ENCODE measurements around the gene RAPGEF3. TPM values are rescaled to one million over a fixed set of nuclear protein-coding genes. Genes with fewer than 3 reads are reported as not detected.
A peak's percentile ranks its signal among the peaks of the same experiment; 100 is the strongest.

RAPGEF3 gene
- total and polyA plus RNA-seq, 4 donors: 3.1 to 149 (median 89.0) TPM

GRCh38 chr12:47801170-47801903, 42.7 kb upstream of the RAPGEF3 start:
- ATAC-seq (ENCODE audit: low FRiP score): peak; percentile 57
- peak in 1 of 2 donors; percentile 78 for DNase-seq
- Histone ChIP-seq H3K27ac (ENCODE audit: low read depth in 1 of 2, low read length in 2 of 2) (peak overlapping the region in 1 of 2 donors; percentile 16), H3K9me3 (ENCODE audit: control insufficient read depth, low read length) (no peaks in the 10 kb centered on the region), H3K4me1 (ENCODE audit: control insufficient read depth in 1 of 2, insufficient read depth in 2 of 2, low read length in 2 of 2) (peaks cover 3 to 6% of the 10 kb centered on the region in 2 donors), H3K27me3 (ENCODE audit: control insufficient read depth in 1 of 2, insufficient read depth in 2 of 2, low read length in 1 of 2) (no peaks in the 10 kb centered on the region), H3K4me3 (ENCODE audit: low read length in 2 of 2) (no peak overlapping the region), H3K36me3 (ENCODE audit: control insufficient read depth in 1 of 2, insufficient read depth in 2 of 2, low read length in 1 of 2) (peaks cover 0 to 7% of the 10 kb centered on the region in 2 donors)
- intact Hi-C loops (cut with DNase I): loop anchor here (2.0 to 5.0 kb wide), 2 partner anchors 35 to 36 kb away; no protein-coding TSS in a partner anchor
- WGBS, 2 donors: 39 to 41% methylated on average over 7 of the region's 7 CpGs

- Histone ChIP-seq H3K27ac (ENCODE audit: low read depth in 1 of 2, low read length in 2 of 2) (peak overlapping the region in 1 of 2 donors; percentile 14), H3K27me3 (ENCODE audit: control insufficient read depth in 1 of 2, insufficient read depth in 2 of 2, low read length in 1 of 2) (no peaks in the 10 kb centered on the region), H3K9me3 (ENCODE audit: control insufficient read depth, low read length) (no peaks in the 10 kb centered on the region), H3K36me3 (ENCODE audit: control insufficient read depth in 1 of 2, insufficient read depth in 2 of 2, low read length in 1 of 2) (peaks cover 0 to 8% of the 10 kb centered on the region in 2 donors), H3K4me3 (ENCODE audit: low read length in 2 of 2) (no peak overlapping the region), H3K4me1 (ENCODE audit: control insufficient read depth in 1 of 2, insufficient read depth in 2 of 2, low read length in 2 of 2) (peaks cover 3 to 6% of the 10 kb centered on the region in 2 donors)
- no peak for ATAC-seq (ENCODE audit: low FRiP score)
- intact Hi-C loops (cut with DNase I): loop anchor here (2.0 to 5.0 kb wide), 2 partner anchors 36 to 37 kb away; no protein-coding TSS in a partner anchor
- no peak for DNase-seq
- WGBS, 2 donors: 76 to 79% methylated on average over 7 of the region's 7 CpGs
These were observed 41.9 kb upstream of the RAPGEF3 start for GRCh38 chr12:47800582-47800981.

- no peaks in the 10 kb centered on the region for H3K9me3 ChIP-seq (ENCODE audit: control insufficient read depth, low read length)
- no peak overlapping the region for H3K4me3 ChIP-seq (ENCODE audit: low read length in 2 of 2)
- intact Hi-C loops (cut with DNase I): no loop called here
- no peaks in the 10 kb centered on the region for H3K27me3 ChIP-seq (ENCODE audit: control insufficient read depth in 1 of 2, insufficient read depth in 2 of 2, low read length in 1 of 2)
- ATAC-seq (ENCODE audit: low FRiP score) (peak; percentile 72), DNase-seq (peak in 1 of 2 donors; percentile 88)
- H3K27ac ChIP-seq (ENCODE audit: low read depth in 1 of 2, low read length in 2 of 2): peak overlapping the region in 1 of 2 donors; percentile 34
- WGBS, 2 donors: 4 to 12% methylated on average over 7 of the region's 7 CpGs
- H3K36me3 ChIP-seq (ENCODE audit: control insufficient read depth in 1 of 2, insufficient read depth in 2 of 2, low read length in 1 of 2): peaks cover 0 to 13% of the 10 kb centered on the region in 2 donors
- peaks cover 0 to 6% of the 10 kb centered on the region in 2 donors for H3K4me1 ChIP-seq (ENCODE audit: control insufficient read depth in 1 of 2, insufficient read depth in 2 of 2, low read length in 2 of 2)
These were observed 40.8 kb upstream of the RAPGEF3 start for GRCh38 chr12:47799357-47799955.

- no peak overlapping the region for H3K4me3 ChIP-seq (ENCODE audit: low read length in 2 of 2)
- H3K9me3 ChIP-seq (ENCODE audit: control insufficient read depth, low read length): no peaks in the 10 kb centered on the region
- peaks cover 0 to 16% of the 10 kb centered on the region in 2 donors for H3K36me3 ChIP-seq (ENCODE audit: control insufficient read depth in 1 of 2, insufficient read depth in 2 of 2, low read length in 1 of 2)
- H3K27ac ChIP-seq (ENCODE audit: low read depth in 1 of 2, low read length in 2 of 2): no peak overlapping the region
- peaks cover 0 to 6% of the 10 kb centered on the region in 2 donors for H3K4me1 ChIP-seq (ENCODE audit: control insufficient read depth in 1 of 2, insufficient read depth in 2 of 2, low read length in 2 of 2)
- H3K27me3 ChIP-seq (ENCODE audit: control insufficient read depth in 1 of 2, insufficient read depth in 2 of 2, low read length in 1 of 2): no peaks in the 10 kb centered on the region
- DNase-seq: no peak
- no peak for ATAC-seq (ENCODE audit: low FRiP score)
- 80 to 82% methylated on average over 17 of the region's 17 CpGs for WGBS, 2 donors
- intact Hi-C loops (cut with DNase I): no loop called here
These were observed 39.8 kb upstream of the RAPGEF3 start for GRCh38 chr12:47798382-47798948.

- ATAC-seq (ENCODE audit: low FRiP score): no peak
- DNase-seq: no peak
- intact Hi-C loops (cut with DNase I): no loop called here
- no peaks in the 10 kb centered on the region for H3K9me3 ChIP-seq (ENCODE audit: control insufficient read depth, low read length)
- peaks cover 0 to 16% of the 10 kb centered on the region in 2 donors for H3K36me3 ChIP-seq (ENCODE audit: control insufficient read depth in 1 of 2, insufficient read depth in 2 of 2, low read length in 1 of 2)
- no peak overlapping the region for H3K27ac ChIP-seq (ENCODE audit: low read depth in 1 of 2, low read length in 2 of 2)
- no peaks in the 10 kb centered on the region for H3K27me3 ChIP-seq (ENCODE audit: control insufficient read depth in 1 of 2, insufficient read depth in 2 of 2, low read length in 1 of 2)
- H3K4me1 ChIP-seq (ENCODE audit: control insufficient read depth in 1 of 2, insufficient read depth in 2 of 2, low read length in 2 of 2): peaks cover 0 to 6% of the 10 kb centered on the region in 2 donors
- WGBS, 2 donors: 70 to 72% methylated on average over 10 of the region's 10 CpGs
- H3K4me3 ChIP-seq (ENCODE audit: low read length in 2 of 2): no peak overlapping the region
These were observed 38.8 kb upstream of the RAPGEF3 start for GRCh38 chr12:47797441-47797840.

- H3K4me1 ChIP-seq (ENCODE audit: control insufficient read depth in 1 of 2, insufficient read depth in 2 of 2, low read length in 2 of 2): no peaks in the 10 kb centered on the region
- 90% methylated on average over 22 of the region's 22 CpGs for WGBS, 2 donors
- no peaks in the 10 kb centered on the region for H3K27me3 ChIP-seq (ENCODE audit: control insufficient read depth in 1 of 2, insufficient read depth in 2 of 2, low read length in 1 of 2)
- DNase-seq: no peak
- H3K4me3 ChIP-seq (ENCODE audit: low read length in 2 of 2): no peak overlapping the region
- H3K36me3 ChIP-seq (ENCODE audit: control insufficient read depth in 1 of 2, insufficient read depth in 2 of 2, low read length in 1 of 2): peaks cover 0 to 19% of the 10 kb centered on the region in 2 donors
- ATAC-seq (ENCODE audit: low FRiP score): no peak
- intact Hi-C loops (cut with DNase I): no loop called here
- no peak overlapping the region for H3K27ac ChIP-seq (ENCODE audit: low read depth in 1 of 2, low read length in 2 of 2)
- no peaks in the 10 kb centered on the region for H3K9me3 ChIP-seq (ENCODE audit: control insufficient read depth, low read length)
These were observed 37.2 kb upstream of the RAPGEF3 start for GRCh38 chr12:47795814-47796411.

- intact Hi-C loops (cut with DNase I): no loop called here
- 91 to 92% methylated on average over 20 to 21 of the region's 21 CpGs for WGBS, 2 donors
- H3K36me3 ChIP-seq (ENCODE audit: control insufficient read depth in 1 of 2, insufficient read depth in 2 of 2, low read length in 1 of 2): peaks cover 0 to 19% of the 10 kb centered on the region in 2 donors
These were observed 36.6 kb upstream of the RAPGEF3 start for GRCh38 chr12:47795121-47795813.

GRCh38 chr12:47794679-47795078, 36.0 kb upstream of the RAPGEF3 start:
- WGBS, 2 donors: 92 to 93% methylated on average over 5 to 9 of the region's 9 CpGs
- DNase-seq: no peak
- H3K4me3 ChIP-seq (ENCODE audit: low read length in 2 of 2): no peak overlapping the region
- intact Hi-C loops (cut with DNase I): no loop called here
- H3K27me3 ChIP-seq (ENCODE audit: control insufficient read depth in 1 of 2, insufficient read depth in 2 of 2, low read length in 1 of 2): no peaks in the 10 kb centered on the region
- H3K9me3 ChIP-seq (ENCODE audit: control insufficient read depth, low read length): no peaks in the 10 kb centered on the region
- no peaks in the 10 kb centered on the region for H3K4me1 ChIP-seq (ENCODE audit: control insufficient read depth in 1 of 2, insufficient read depth in 2 of 2, low read length in 2 of 2)
- ATAC-seq (ENCODE audit: low FRiP score): no peak
- peaks cover 0 to 19% of the 10 kb centered on the region in 2 donors for H3K36me3 ChIP-seq (ENCODE audit: control insufficient read depth in 1 of 2, insufficient read depth in 2 of 2, low read length in 1 of 2)
- no peak overlapping the region for H3K27ac ChIP-seq (ENCODE audit: low read depth in 1 of 2, low read length in 2 of 2)

More at GRCh38 chr12:47795121-47795813, 36.6 kb upstream of the RAPGEF3 start:
- no peak for ATAC-seq (ENCODE audit: low FRiP score)
- Histone ChIP-seq H3K27me3 (ENCODE audit: control insufficient read depth in 1 of 2, insufficient read depth in 2 of 2, low read length in 1 of 2) (no peaks in the 10 kb centered on the region), H3K4me1 (ENCODE audit: control insufficient read depth in 1 of 2, insufficient read depth in 2 of 2, low read length in 2 of 2) (no peaks in the 10 kb centered on the region), H3K4me3 (ENCODE audit: low read length in 2 of 2) (no peak overlapping the region), H3K27ac (ENCODE audit: low read depth in 1 of 2, low read length in 2 of 2) (no peak overlapping the region), H3K9me3 (ENCODE audit: control insufficient read depth, low read length) (no peaks in the 10 kb centered on the region)
- no peak for DNase-seq
